Testis (tissue), 2 donors: ENCODE measurements around the gene ARHGEF10L.

ENCODE experiments used
- CTCF ChIP-seq, 3 experiments: fragments of 450-650 bp in 2 of 3; fragments of 200-600 bp in 1 of 3; sonication (generic) in 1 of 3; IDR thresholded peaks; one replicate each; pipeline ENCODE4 v1.5.1; 2016 to 2019; ENCODE audit warnings: antibody characterized with exemption in 3 of 3, mild to moderate bottlenecking in 2 of 3, moderate library complexity in 1 of 3
- POLR2A ChIP-seq: fragments of 450-650 bp; IDR thresholded peaks from one replicate; pipeline ENCODE4 v1.6.1; 2017; ENCODE audit warnings: antibody characterized with exemption, mild to moderate bottlenecking, moderate library complexity

- TF ChIP-seq POLR2A: no peak
- no peak for TF ChIP-seq CTCF (IDR thresholded peaks at IDR 0.05)
Measured at GRCh38 chr1:17554954-17555353, 15.5 kb downstream of the ARHGEF10L start.
